Effector memory CD4-positive, alpha-beta T cell (primary cell): ENCODE data around the gene SELENOI.

ENCODE experiments used
- DNase-seq, 3 donors: peaks; one replicate each; pipeline ENCODE4 v3.0.0-alpha.2; 2020
- H3K27ac ChIP-seq: 2 replicates; pipeline ENCODE4 v1.7.0; 2013; ENCODE audit warnings: mild to moderate bottlenecking, low read length, moderate library complexity; ENCODE audit not compliant: insufficient read depth, poor library complexity, severe bottlenecking
- H3K27me3 ChIP-seq: replicated peaks from 2 replicates; pipeline ENCODE4 v1.7.0; 2013; ENCODE audit warnings: mild to moderate bottlenecking, low read length; ENCODE audit not compliant: insufficient read depth, control insufficient read depth, poor library complexity, severe bottlenecking
- H3K36me3 ChIP-seq: 2 replicates; pipeline ENCODE4 v1.7.0; 2013; ENCODE audit warnings: mild to moderate bottlenecking, low read length, moderate library complexity; ENCODE audit not compliant: control insufficient read depth, insufficient read depth
- H3K4me1 ChIP-seq: 2 replicates; pipeline ENCODE4 v1.7.0; 2013; ENCODE audit warnings: low read length, mild to moderate bottlenecking; ENCODE audit not compliant: control insufficient read depth, insufficient read depth, poor library complexity, severe bottlenecking
- H3K4me3 ChIP-seq: 2 replicates; pipeline ENCODE4 v1.7.0; 2013; ENCODE audit warnings: low read length, low read depth, mild to moderate bottlenecking; ENCODE audit not compliant: insufficient read depth, poor library complexity, severe bottlenecking
- H3K9me3 ChIP-seq: 2 replicates; pipeline ENCODE4 v1.7.0; 2013; ENCODE audit warnings: mild to moderate bottlenecking, low read length, moderate library complexity; ENCODE audit not compliant: control insufficient read depth

SELENOI gene

DNA sequence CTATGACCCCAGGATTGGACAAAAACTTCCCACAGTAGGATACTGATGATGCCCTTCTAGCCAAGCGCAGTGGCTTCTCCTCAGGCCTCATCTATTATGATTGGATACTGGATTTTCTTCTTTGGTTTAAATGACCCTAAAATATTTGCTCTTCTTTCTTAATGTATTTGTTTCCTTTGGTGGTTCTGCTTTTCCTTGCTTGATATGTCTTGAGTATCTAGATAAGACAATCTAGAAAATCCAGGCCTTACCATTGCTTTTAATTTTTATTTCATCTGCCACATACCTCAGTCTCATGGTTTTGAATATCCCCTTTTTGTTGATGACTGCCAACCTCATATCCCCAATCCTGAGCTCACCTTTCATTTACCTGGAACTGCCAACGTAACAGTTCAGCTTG, 96.4 kb downstream of the SELENOI start:
- H3K9me3 ChIP-seq = no peaks in the 10 kb centered on the region
- DNase-seq = no peak

DNA sequence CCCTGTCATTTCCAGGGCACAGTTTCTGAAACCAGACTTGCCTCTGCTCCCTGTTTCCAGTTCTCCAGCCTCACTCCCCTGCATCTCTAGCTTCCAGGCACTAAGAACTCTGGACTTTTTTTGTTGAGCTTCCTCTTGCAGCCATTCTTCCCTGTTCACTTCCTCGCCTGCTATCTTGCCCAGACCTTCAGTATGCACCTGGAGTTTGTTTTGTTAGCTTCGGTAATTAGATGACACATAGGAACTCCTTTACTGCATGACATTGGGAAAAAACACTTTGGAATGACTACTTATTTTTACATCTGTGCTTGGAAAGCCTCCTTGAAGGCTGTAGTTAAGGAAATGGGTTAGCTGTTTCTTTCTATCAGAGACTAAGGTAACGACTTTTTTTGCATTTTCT, 96.8 kb downstream of the SELENOI start:
- no peaks in the 10 kb centered on the region for H3K9me3 ChIP-seq
- H3K27me3 ChIP-seq = no peaks in the 10 kb centered on the region
- no peak overlapping the region for H3K4me3 ChIP-seq
- H3K36me3 ChIP-seq = no peaks in the 10 kb centered on the region
- no peaks in the 10 kb centered on the region for H3K4me1 ChIP-seq
- no peak for DNase-seq
- no peak overlapping the region for H3K27ac ChIP-seq

More for the DNA sequence above, 96.4 kb downstream of the SELENOI start:
- H3K27me3 ChIP-seq = no peaks in the 10 kb centered on the region
- no peak overlapping the region for H3K4me3 ChIP-seq
- H3K36me3 ChIP-seq = no peaks in the 10 kb centered on the region
- H3K27ac ChIP-seq = no peak overlapping the region
- H3K4me1 ChIP-seq = no peaks in the 10 kb centered on the region

DNA sequence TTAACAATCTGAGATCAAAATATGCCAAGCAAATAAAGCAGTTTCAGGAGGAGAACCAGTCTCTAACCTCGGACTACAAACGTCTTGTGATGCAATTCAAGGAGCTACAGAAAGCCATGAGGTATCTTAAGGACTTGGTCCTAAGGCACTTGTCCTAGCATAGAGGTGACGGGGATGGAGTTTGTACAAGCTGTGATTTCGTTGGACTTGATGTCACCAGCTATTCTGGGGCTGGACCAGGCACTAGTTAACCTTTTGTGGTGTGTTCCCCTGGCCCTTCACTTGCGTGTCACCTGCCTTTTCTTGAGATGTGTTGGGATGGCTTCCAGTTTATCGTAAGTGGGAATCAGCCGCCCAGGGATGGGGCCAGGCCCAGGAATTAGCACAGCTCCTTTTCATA, 98.3 kb downstream of the SELENOI start:
- H3K27me3 ChIP-seq = no peaks in the 10 kb centered on the region
- H3K9me3 ChIP-seq = no peaks in the 10 kb centered on the region
- DNase-seq = no peak
- H3K36me3 ChIP-seq = no peaks in the 10 kb centered on the region
- H3K27ac ChIP-seq = no peak overlapping the region
- H3K4me1 ChIP-seq = no peaks in the 10 kb centered on the region
- H3K4me3 ChIP-seq = no peak overlapping the region
